K562 (cell line): ENCODE measurements around the gene CGGBP1. TPM values are rescaled to one million over a fixed set of nuclear protein-coding genes. Genes with fewer than 3 reads are reported as not detected.

Experiments used
- ATAC-seq: fragments of 200-7000 bp; cut with Tn5 transposase; 3 replicates; pipeline ENCODE4 v1.9.1; 2020; ENCODE audit warnings: moderate library complexity
- BruUV-seq: library from RNA; stranded (reverse); fragments of 400-500 nt; replicated peaks from 2 replicates; lab custom pipeline; 2021; lab: Mats Ljungman, UMichigan
- CTCF ChIA-PET: fragments of 300-600 bp; formaldehyde crosslinking; extraction: SDS; loops from one replicate; lab custom pipeline; 2021; ENCODE audit warnings: low intra/inter-chr PET ratio; lab: Yijun Ruan, JAX
- POLR2A ChIA-PET: fragments of 300-600, 350-650 bp; sonication (Branson Sonifier 250); formaldehyde crosslinking; extraction: SDS; loops from one replicate; lab custom pipeline; 2021; ENCODE audit warnings: antibody characterized with exemption, inconsistent platforms; lab: Yijun Ruan, JAX
- DNase-seq, 4 experiments: peaks; one replicate each; pipeline versions ENCODE4 v3.0.0 to v3.0.0-alpha.2; 2011 to 2018; ENCODE audit warnings: low spot score in 3 of 4, mixed read lengths in 3 of 4; ENCODE audit errors: extremely low read depth in 1 of 4
- FAIRE-seq: peaks from 2 replicates; lab custom pipeline; 2011; peaks lifted over from hg19 to GRCh38; lab: Jason Lieb, UNC
- H2AFZ ChIP-seq: 2 replicates; pipeline ENCODE4 v1.6.0; 2011; ENCODE audit warnings: low read depth, low read length, control low read depth, inconsistent platforms
- H3K27ac ChIP-seq: fragments of 200-600 bp; 3 replicates; pipeline ENCODE4 v1.8.0; 2011; ENCODE audit warnings: low read depth, mild to moderate bottlenecking, control low read depth, inconsistent platforms, low read length, moderate library complexity, mixed read lengths; ENCODE audit errors: extremely low read depth
- H3K27me3 ChIP-seq, 2 experiments: fragments of 300-600 bp in 1 of 2; 2 replicates in 1 of 2; 3 replicates in 1 of 2; pipeline versions ENCODE4 v1.6.0 to v1.8.0; 2011; ENCODE audit warnings: inconsistent platforms in 2 of 2, low read length in 2 of 2, mild to moderate bottlenecking in 1 of 2, mixed read lengths in 1 of 2, moderate library complexity in 1 of 2; ENCODE audit not compliant: control insufficient read depth in 2 of 2, insufficient read depth in 2 of 2
- H3K36me3 ChIP-seq: fragments of 300-600 bp; 3 replicates; pipeline ENCODE4 v1.8.0; 2011; ENCODE audit warnings: mild to moderate bottlenecking, low read length, inconsistent platforms; ENCODE audit not compliant: control insufficient read depth, insufficient read depth
- H3K4me1 ChIP-seq, 2 experiments: fragments of 200-600 bp in 1 of 2; replicated peaks in 1 of 2; 2 replicates in 1 of 2; 3 replicates in 1 of 2; pipeline versions ENCODE4 v1.5.1 to v1.8.0; 2011; ENCODE audit warnings: inconsistent platforms in 2 of 2, low read length in 2 of 2, mild to moderate bottlenecking in 1 of 2, mixed read lengths in 1 of 2, moderate library complexity in 1 of 2; ENCODE audit not compliant: control insufficient read depth in 2 of 2, insufficient read depth in 2 of 2
- H3K4me2 ChIP-seq: 2 replicates; pipeline ENCODE4 v1.6.1; 2011; ENCODE audit warnings: low read length, control low read depth, inconsistent platforms, mixed read lengths; ENCODE audit not compliant: insufficient read depth
- H3K4me3 ChIP-seq: fragments of 200-600 bp; sonication (generic), shearing (Covaris generic); 2 replicates; pipeline ENCODE4 v1.5.1; 2016; ENCODE audit warnings: control low read depth, inconsistent platforms
- H3K79me2 ChIP-seq: fragments of 200-600 bp; 3 replicates; pipeline ENCODE4 v1.8.0; 2011; ENCODE audit warnings: low read length, inconsistent platforms; ENCODE audit not compliant: control insufficient read depth, insufficient read depth
- H3K9ac ChIP-seq, 2 experiments: 2 replicates each; pipeline versions ENCODE4 v1.6.0 to v1.6.1; 2011; ENCODE audit warnings: low read depth in 2 of 2, low read length in 2 of 2, control low read depth in 1 of 2, inconsistent platforms in 1 of 2, mild to moderate bottlenecking in 1 of 2, mixed read lengths in 1 of 2; ENCODE audit not compliant: insufficient read depth in 1 of 2
- H3K9me1 ChIP-seq: one replicate; pipeline ENCODE4 v1.6.0; 2011; ENCODE audit warnings: inconsistent platforms, mild to moderate bottlenecking, low read length, moderate library complexity; ENCODE audit not compliant: control insufficient read depth, insufficient read depth
- H3K9me3 ChIP-seq: replicated peaks from 2 replicates; pipeline ENCODE4 v1.5.1; 2011; ENCODE audit warnings: low read depth, low read length, inconsistent platforms; ENCODE audit not compliant: control insufficient read depth, insufficient read depth
- H4K20me1 ChIP-seq: replicated peaks from 2 replicates; pipeline ENCODE4 v1.6.1; 2011; ENCODE audit warnings: low read length, inconsistent platforms, mixed read lengths; ENCODE audit not compliant: control insufficient read depth, insufficient read depth
- BRD4 ChIP-seq: fragments of 200-600 bp; sonication (generic); IDR thresholded peaks from 2 replicates; pipeline ENCODE4 v1.6.1; 2017; ENCODE audit warnings: inconsistent platforms
- CBFA2T3 ChIP-seq: fragments of 450-650 bp; IDR thresholded peaks from 2 replicates; pipeline ENCODE4 v1.6.1; 2017
- CBX3 ChIP-seq, 2 experiments: IDR thresholded peaks; 1 replicate in 1 of 2; 2 replicates in 1 of 2; pipeline ENCODE4 v1.6.1; 2012; ENCODE audit warnings: inconsistent platforms in 2 of 2, low read length in 2 of 2, borderline replicate concordance in 1 of 2, control low read depth in 1 of 2
- MTF1 ChIP-seq: fragments of 250-450 bp; sonication (Bioruptor Pico); IDR thresholded peaks from 2 replicates; pipeline ENCODE4 v1.9.0; 2021; ENCODE audit warnings: moderate library complexity, mild to moderate bottlenecking, inconsistent platforms, borderline replicate concordance
- TFAP4 ChIP-seq: sonication (generic); formaldehyde crosslinking; IDR thresholded peaks from 2 replicates; pipeline ENCODE4 v1.8.0; 2022; ENCODE audit warnings: missing genetic modification reagents, mild to moderate bottlenecking, moderate library complexity, borderline replicate concordance
- ZBTB17 ChIP-seq: fragments of 450-650 bp; formaldehyde crosslinking; IDR thresholded peaks from 2 replicates; pipeline ENCODE4 v1.4.0; 2020; ENCODE audit warnings: mild to moderate bottlenecking
- ZNF24 ChIP-seq: fragments of 450-650 bp; IDR thresholded peaks from 2 replicates; pipeline ENCODE4 v1.6.1; 2016
- ZNF316 ChIP-seq: fragments of 450-650 bp; IDR thresholded peaks from 2 replicates; pipeline ENCODE4 v1.6.1; 2016
- ZNF431 ChIP-seq: sonication (generic); formaldehyde crosslinking; IDR thresholded peaks from 2 replicates; pipeline ENCODE4 v1.8.0; 2022; ENCODE audit warnings: mild to moderate bottlenecking, missing genetic modification reagents
- ZNF507 ChIP-seq: conservative IDR thresholded peaks from 2 replicates; pipeline ENCODE4 v1.6.1; 2017; ENCODE audit warnings: missing genetic modification characterization, missing compliant biosample characterization
- ZNF592 ChIP-seq: fragments of 450-650 bp; IDR thresholded peaks from 2 replicates; pipeline ENCODE4 v1.6.1; 2017; ENCODE audit warnings: antibody characterized with exemption, mild to moderate bottlenecking
- WGBS: fragments of 100-300 bp; shearing (Covaris generic); methylation state at CpG from one replicate; pipeline ENCODE4 v1.1.6; 2016; ENCODE audit warnings: low coverage, mixed read lengths; ENCODE audit not compliant: insufficient coverage; ENCODE audit errors: missing lambda C conversion rate; 5-methylcytosine and 5-hydroxymethylcytosine counted together
- in situ Hi-C: fragments of 300-500 bp; cut with MboI; formaldehyde crosslinking; loops from 4 replicates; pipeline ENCODE4 v1.15.0; 2018; ENCODE audit warnings: inconsistent platforms, mixed read lengths
- intact Hi-C: fragments of 100-400 bp; cut with micrococcal nuclease; formaldehyde crosslinking; loops from 2 replicates; pipeline ENCODE4 v1.14.2; 2022
- polyA plus RNA-seq, 8 experiments: library from polyadenylated mRNA; depleted of rRNA in 4 of 8; stranded (reverse) in 5 of 8; unstranded in 3 of 8; fragments of >200 nt; fragmentation: Nextera tagmentation in 2 of 8; fragmentation: Illumina TruSeq in 1 of 8; extraction: Ambion mirVana in 2 of 8; extraction: Trizol in 1 of 8; gene quantifications; 2 replicates each; pipeline versions ENCODE4 v1.2.1 to v1.2.3, GENCODE V29; 2011 to 2014; ENCODE audit warnings: inconsistent platforms in 1 of 8, missing spikeins in 1 of 8
- total RNA-seq, 7 experiments: library from RNA; depleted of rRNA in 6 of 7; stranded (reverse); fragments of >200 nt in 6 of 7; fragmentation: Illumina TruSeq in 2 of 7; extraction: Trizol in 2 of 7; gene quantifications; 2 replicates each; pipeline versions ENCODE4 v1.2.1 to v1.2.3, GENCODE V29; 2011 to 2021; ENCODE audit warnings: low replicate concordance in 1 of 7

The CGGBP1 gene
- total and polyA plus RNA-seq, 9 of the 15 experiments (the other 6 are each of a cell fraction or from before 2014, with no cell fraction given): 14.4 to 47.8 (median 37.8) TPM

GRCh38 chr3:88013592-88013991 lies 45.2 kb downstream of the CGGBP1 start (continued):
- no peak for TF ChIP-seq ZNF592
- TF ChIP-seq BRD4: no peak
- TF ChIP-seq ZNF507 (tag): no peak
- TF ChIP-seq MTF1 (CRISPR knock-in tag): no peak
- TF ChIP-seq CBX3 (IDR thresholded peaks at IDR 0.05; ENCODE audit: borderline replicate concordance in 1 of 2, low read length in 2 of 2): no peak
- TF ChIP-seq ZBTB17 (CRISPR knock-in tag): no peak
- no peak for TF ChIP-seq ZNF431 (CRISPR knock-in tag)
- no peak for TF ChIP-seq ZNF24

- WGBS: 20% methylated on average over 5 of the region's 5 CpGs
Measured at GRCh38 chr3:88010810-88011209, 48.0 kb downstream of the CGGBP1 start.

More at GRCh38 chr3:88010810-88011209, 48.0 kb downstream of the CGGBP1 start:
- Histone ChIP-seq H3K9me1 (no peaks in the 10 kb centered on the region), H3K36me3 (no peaks in the 10 kb centered on the region), H3K4me1 (no peaks in the 10 kb centered on the region), H3K27ac (no peak overlapping the region), H3K4me3 (no peak overlapping the region), H3K27me3 (no peaks in the 10 kb centered on the region), H3K9ac (no peak overlapping the region), H3K9me3 (no peaks in the 10 kb centered on the region), H2AFZ (peak overlapping the region; percentile 55; the same call in 1 of the 2 replicates), H4K20me1 (no peaks in the 10 kb centered on the region), H3K79me2 (no peaks in the 10 kb centered on the region), H3K4me2 (no peak overlapping the region)
- peak; percentile 58; the same call in 2 of the 3 replicates for ATAC-seq
- no peak for DNase-seq
- ChIA-PET CTCF (no interaction called here), POLR2A (no interaction called here)
- FAIRE-seq: no peak
- in situ Hi-C loops: loop anchor here (25.0 kb wide), 1 partner anchor 699 kb away; no protein-coding TSS in a partner anchor
- TF ChIP-seq TFAP4 (CRISPR knock-in tag): no peak
- TF ChIP-seq CBFA2T3: 0 out of 2 replicates have a peak, but pooled peaks have one; percentile 9
- peak; percentile 25; the same call in 1 of the 2 replicates for TF ChIP-seq ZNF316
- intact Hi-C loops: no loop called here
- BruUV-seq: no TSS peak
